ENCODE measurements around the gene BMPR1A. TPM values are rescaled to one million over a fixed set of nuclear protein-coding genes. Genes with fewer than 3 reads are reported as not detected.

The BMPR1A gene
- total and polyA plus RNA-seq, 9 of the 15 experiments (the other 6 are each of a cell fraction or from before 2014, with no cell fraction given), result 1.6 to 17.5 (median 9.1) TPM

- TF ChIP-seq ZBTB12 (CRISPR knock-in tag; IDR thresholded peaks at IDR 0.05), result no peak
- TF ChIP-seq ZNF212 (CRISPR knock-in tag; IDR thresholded peaks at IDR 0.05), result no peak
- TF ChIP-seq IFI16 (CRISPR knock-in tag; IDR thresholded peaks at IDR 0.05), result no peak
Measured at GRCh38 chr10:86759073-86759672, 2.8 kb downstream of the BMPR1A start (continued).

GRCh38 chr10:86763404-86763803, 7.0 kb downstream of the BMPR1A start:
- DNase-seq (ENCODE audit: extremely low read depth in 1 of 4, low spot score in 3 of 4) (no peak), ATAC-seq (no peak), FAIRE-seq (no peak)
- CTCF ChIA-PET (ENCODE audit: low intra/inter-chr PET ratio), result no interaction called here
- Histone ChIP-seq H3K79me2 (ENCODE audit: control insufficient read depth, insufficient read depth, low read length) (peaks cover 82% of the 10 kb centered on the region), H3K36me3 (ENCODE audit: control insufficient read depth, insufficient read depth, low read length) (no peaks in the 10 kb centered on the region), H3K27me3 (ENCODE audit: control insufficient read depth in 2 of 2, insufficient read depth in 2 of 2, low read length in 2 of 2) (no peaks in the 10 kb centered on the region), H3K9me1 (ENCODE audit: control insufficient read depth, insufficient read depth, low read length) (no peaks in the 10 kb centered on the region), H3K9me3 (replicated peaks; ENCODE audit: control insufficient read depth, insufficient read depth, low read depth, low read length) (no peaks in the 10 kb centered on the region), H3K27ac (ENCODE audit: extremely low read depth, low read depth, low read length) (no peak overlapping the region), H2AFZ (ENCODE audit: low read depth, low read length) (no peak overlapping the region), H3K4me1 (replicated peaks in 1 of 2; ENCODE audit: control insufficient read depth in 2 of 2, insufficient read depth in 2 of 2, low read length in 2 of 2) (peaks cover 18 to 21% of the 10 kb centered on the region in 2 experiments; a peak in 4 of 5 replicates), H4K20me1 (replicated peaks; ENCODE audit: control insufficient read depth, insufficient read depth, low read length) (0 out of 2 replicates have a peak, but pooled peaks cover 4% of the 10 kb centered on the region), H3K9ac (ENCODE audit: insufficient read depth in 1 of 2, low read depth in 2 of 2, low read length in 2 of 2) (no peak overlapping the region), H3K4me2 (ENCODE audit: insufficient read depth, low read length) (no peak overlapping the region), H3K4me3 (no peak overlapping the region)
- intact Hi-C loops (cut with micrococcal nuclease) (no loop called here), in situ Hi-C loops (cut with MboI) (no loop called here)
- WGBS (ENCODE audit: insufficient coverage, low coverage, missing lambda C conversion rate), result 89% methylated on average over 5 of the region's 5 CpGs
- BruUV-seq (replicated peaks), result no TSS peak
- POLR2A ChIA-PET, result interaction anchor here (1.3 kb wide), 2 partner anchors 8 to 10 kb away, joined by 3 read pairs; no protein-coding TSS in a partner anchor
- TF ChIP-seq SIN3A (IDR thresholded peaks at IDR 0.05; ENCODE audit: borderline replicate concordance in 2 of 2, control insufficient read depth in 1 of 2, low read depth in 2 of 2, low read length in 2 of 2), result no peak
- TF ChIP-seq ZNF76 (CRISPR knock-in tag; IDR thresholded peaks at IDR 0.05; ENCODE audit: borderline replicate concordance), result no peak
- TF ChIP-seq MGA (IDR thresholded peaks at IDR 0.05), result no peak
- no peak for TF ChIP-seq ZFX (CRISPR knock-in tag; IDR thresholded peaks at IDR 0.05)
- no peak for TF ChIP-seq TBL1XR1 (IDR thresholded peaks at IDR 0.05; ENCODE audit: low read length in 2 of 2)

Data from K562 (cell line).